Fibroblast of skin of back (primary cell): ENCODE data around the gene PLA1A.
"Not testable (repeated sequence)": the region's sequence is repeated elsewhere in the genome, so short reads cannot be mapped to it uniquely, and the experiment has no call there.

Source experiments
- DNase-seq: peaks from one replicate; pipeline ENCODE4 v3.0.0-alpha.2; 2013

The PLA1A gene

DNA sequence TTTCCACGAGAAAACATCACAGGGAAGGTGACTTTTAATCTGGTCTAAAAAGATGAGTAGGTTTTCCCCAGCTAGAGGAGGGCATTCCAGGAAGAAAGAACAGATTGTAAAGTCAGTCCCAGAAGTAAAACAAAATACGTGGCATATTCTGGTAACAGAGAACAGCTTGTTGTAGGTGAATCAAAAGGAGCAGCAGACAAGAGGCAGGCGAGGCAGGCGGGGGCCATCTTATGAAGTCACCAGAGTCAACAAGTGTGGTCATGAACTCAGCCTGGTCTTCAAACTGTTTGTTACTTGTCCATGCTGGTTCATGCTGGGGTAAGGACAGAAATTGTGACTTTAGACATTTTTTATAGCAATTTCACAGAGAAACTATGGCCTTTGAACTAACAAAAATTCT lies 66.7 kb downstream of the PLA1A start:
- no peak for DNase-seq

DNA sequence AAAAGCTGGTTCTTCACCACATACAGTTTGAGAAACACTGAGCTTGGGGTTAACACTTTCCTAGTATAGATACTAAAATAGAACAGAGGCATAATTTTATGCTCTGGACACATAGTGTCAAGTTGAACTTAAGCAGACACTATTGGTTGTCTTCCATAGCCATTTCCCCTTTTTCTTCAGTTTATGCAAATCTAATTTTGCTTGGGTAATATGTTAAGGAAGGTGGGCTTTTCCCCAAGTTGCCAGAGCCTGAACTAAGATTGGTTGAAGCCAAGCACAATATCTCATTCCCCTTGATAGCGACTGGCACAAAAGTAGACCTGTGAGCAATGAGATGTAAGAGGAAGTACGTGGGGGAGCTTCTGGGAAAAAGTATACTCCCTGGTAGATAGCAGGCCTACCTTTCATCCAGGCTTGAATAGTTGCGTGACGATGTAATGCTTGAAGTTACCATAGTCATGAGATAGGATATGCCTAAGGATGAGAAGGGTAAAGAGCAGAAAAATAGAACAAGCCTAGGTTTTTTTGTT lies 67.2 kb downstream of the PLA1A start:
- peak; percentile 44 for DNase-seq

DNA sequence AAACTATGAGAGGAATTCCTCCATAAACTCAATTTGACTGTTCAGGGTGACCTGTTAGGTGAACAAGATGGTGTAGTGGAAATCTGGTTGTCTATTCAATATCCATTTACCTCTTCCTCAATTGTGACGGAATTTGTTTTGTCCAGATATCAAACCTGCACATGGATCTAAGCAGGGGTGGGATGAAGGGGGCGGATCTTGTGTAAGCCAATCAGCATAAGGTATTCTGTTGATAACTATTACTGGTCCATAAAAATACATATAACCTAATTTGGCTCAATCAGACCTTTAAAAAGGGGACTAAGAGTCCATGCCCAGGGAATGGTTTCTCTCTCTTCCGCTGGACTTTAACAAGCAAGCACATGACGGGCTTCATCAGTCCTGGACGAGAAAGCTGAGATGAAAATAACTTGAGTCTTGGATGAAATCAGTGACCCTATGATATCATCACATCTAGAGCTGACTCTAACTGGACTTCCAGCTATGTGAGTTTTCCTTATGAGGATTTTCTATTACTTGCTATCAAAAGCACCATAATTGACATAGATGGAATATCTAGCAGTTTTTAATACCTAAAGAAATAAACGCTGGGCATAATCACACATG lies 68.4 kb downstream of the PLA1A start:
- DNase-seq, result no peak

DNA sequence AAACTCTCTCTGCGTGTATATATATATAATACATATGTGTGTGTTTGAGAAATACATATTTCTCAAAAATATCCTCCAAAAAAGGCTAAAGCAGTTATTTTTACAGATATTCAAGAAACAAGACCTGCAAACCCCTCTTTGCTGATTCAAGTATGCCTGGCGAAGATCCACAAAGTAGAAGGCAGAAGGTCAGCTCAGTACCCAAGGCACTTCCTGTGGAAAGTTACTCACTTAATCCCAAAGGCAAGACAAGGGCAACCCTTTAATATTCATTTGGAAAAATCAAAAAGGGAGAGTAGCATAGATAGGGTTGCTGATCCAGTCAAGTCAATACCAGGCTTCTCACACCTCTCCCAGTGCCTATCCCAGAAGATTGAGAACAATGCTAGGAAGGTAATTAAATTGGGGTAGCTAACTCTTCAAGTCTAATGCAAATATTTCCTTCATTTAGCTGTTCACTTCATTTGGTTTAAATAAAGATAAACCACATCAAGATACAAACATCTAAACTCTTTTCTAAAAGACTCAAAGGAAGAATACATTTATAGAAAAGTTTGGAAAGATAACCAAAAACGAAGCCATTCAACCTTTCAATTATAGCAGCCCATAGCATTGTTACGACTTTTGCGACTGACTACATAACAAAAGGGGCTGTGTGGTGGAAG lies 72.4 kb downstream of the PLA1A start:
- peak; percentile 19 for DNase-seq

DNA sequence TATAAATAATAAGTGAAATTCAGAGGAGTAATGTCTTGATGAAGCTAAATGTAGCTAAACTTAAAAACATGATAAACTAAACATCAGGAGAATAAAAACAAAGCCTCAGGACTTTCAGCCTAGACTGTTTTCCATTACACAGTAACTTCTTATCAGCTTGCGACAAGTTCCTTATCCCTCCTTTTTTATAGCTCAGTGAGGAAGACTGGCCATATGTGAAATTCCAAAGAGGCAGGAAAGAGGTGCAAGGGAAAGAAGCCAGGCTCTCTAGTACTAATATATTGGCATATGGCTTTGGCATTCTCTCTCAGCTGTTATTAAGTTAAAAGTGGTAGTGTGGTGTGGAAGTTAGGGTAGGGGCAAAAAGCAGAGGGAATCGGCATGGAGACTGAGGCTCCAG lies 75.1 kb downstream of the PLA1A start:
- no peak for DNase-seq

DNA sequence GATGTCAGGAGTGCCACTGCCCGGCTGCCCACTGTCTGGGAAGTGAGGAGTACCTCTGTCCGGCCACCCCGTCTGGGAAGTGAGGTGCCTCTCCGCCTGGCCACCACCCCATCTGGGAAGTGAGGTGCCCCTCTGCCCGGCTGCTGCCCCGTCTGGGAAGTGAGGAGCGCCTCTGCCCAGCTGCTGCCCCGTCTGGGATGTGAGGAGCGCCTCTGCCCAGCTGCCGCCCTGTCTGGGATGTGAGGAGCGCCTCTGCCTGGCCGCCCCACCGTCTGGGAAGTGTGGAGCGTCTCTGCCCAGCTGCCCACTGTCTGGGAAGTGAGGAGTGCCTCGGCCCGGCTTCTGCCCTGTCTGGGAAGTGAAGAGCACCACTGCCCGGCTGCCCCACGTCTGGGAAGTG lies 76.2 kb downstream of the PLA1A start:
- DNase-seq, result no peak

DNA sequence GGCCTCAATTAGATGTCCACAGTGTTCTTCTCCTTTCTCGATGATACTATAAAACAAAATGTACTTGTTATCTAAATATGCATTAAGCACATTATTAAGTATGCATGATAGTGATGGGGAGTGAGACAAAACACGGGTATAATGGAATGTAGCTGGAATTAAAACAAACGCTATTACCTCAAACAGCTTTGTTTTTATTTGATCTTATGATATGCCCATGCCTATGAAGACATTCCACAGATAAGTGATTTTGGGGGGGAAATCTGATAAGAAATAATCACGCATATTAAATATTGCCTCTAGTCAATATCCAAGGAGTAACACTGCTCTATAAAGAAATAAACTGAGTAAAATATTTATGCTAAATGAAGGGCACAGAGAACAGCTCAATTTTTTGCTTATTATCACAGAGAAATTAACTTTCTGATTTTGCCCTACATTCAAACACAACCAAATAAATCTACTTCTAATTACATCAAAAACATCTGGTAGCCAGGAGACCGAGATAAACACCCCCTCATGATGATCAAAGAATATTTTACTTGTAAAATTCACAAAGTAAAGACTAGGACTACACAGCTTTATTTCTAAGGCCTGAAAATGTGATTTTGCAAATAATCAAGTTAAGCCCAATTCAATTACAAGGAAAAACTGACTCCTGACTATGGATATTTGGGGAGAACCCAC lies 77.6 kb downstream of the PLA1A start:
- no peak for DNase-seq

DNA sequence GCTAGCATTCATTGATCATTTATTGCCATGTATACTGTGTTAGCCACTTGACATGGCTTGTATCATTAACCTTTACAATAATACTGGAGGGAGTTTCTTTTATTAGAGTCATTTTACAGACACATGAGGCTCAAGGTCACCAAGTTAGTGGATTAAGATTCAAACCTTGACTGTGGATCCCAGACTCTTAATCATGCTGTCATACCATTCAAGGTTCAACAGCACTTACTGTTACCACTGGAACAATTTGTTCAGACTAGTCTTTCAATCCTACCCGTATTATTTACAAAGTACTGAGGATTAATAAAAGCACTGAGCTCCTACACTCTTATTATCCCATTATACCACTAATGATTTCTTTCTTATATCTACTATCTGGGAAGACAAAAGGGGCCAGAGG lies 78.3 kb downstream of the PLA1A start:
- DNase-seq, result no peak

DNA sequence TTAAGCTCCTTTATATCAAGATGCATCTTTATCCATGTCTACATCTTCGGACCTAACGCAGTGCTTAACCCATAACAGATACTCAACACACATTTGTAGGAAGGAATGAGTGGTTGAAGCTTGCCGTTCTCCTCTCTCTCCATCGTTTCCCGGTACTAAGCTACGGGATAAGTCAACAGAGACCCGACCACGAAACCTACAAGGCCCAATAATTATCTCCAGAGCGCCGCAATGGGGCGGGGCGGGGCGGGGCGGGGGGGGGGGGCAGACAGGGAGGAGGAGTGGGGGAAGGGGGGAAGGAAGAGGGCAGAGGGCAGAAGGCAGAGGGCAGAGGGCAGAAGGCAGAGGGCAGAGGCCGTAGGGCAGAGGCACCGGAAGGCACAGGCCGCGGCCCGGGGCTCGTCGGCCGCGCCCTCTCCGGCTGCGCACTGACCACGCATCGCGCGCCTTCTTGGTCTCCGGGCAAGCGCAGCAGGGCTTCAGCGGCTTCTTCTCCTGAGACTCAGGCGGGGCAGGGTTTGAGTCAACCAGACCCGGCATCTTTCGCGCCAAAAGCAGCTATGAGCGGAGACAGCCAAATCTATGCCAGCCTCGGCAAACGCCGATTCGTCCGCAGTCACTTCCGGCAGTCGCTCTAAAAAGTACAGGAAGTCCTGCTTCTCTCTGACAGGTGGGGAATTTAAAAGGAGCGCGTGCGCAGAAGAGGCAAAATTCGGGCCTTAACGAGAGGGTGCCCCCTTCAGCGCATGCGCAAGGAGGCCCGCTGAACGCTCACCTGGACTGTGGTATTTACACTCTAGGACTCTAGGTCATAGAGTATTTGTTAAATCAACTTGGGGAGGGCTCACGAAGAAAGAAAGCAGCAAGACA lies 79.3 kb downstream of the PLA1A start, which contains the start of gene COX17:
COX17 (minus strand) TSS at position 636 of the 870 bp plus-strand sequence; CDS start at position 540, 96 bp downstream.
- peak; percentile 95 for DNase-seq

DNA sequence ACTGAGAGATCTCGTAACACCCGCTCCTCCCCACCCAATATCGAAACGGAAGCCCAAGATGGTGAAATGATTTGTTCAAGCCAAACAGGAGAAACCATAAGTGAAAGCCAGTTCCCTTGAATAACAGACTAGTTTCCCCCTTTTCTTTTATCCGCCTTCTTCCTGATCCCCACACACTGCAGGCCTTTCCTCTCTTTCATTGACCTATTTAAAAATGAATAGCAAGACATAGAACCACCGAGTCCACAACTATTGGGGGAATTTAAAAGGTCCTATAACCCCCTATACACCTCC lies 79.9 kb downstream of the PLA1A start:
- DNase-seq, result no peak

DNA sequence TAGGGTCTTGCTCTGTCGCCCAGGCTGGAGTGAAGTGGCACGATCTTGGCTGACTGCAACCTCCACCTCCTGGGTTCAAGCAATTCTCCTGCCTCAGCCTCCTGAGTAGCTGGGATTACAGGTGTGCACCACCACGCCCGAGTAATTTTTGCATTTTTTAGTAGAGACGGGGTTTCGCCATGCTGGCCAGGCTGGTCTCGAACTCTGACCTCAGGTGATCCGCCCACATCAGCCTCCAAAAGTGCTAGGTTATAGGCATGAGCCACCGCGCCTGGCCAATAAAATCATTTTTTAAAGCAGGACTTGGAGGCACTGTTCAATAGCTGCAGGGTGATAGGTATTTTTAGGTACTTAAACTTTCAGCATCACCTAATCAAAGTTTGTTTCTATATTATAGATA lies 80.5 kb downstream of the PLA1A start:
- DNase-seq, result not testable (repeated sequence)
